ENCODE data around the gene SMIM28. TPM values are rescaled to one million over a fixed set of nuclear protein-coding genes. Genes with fewer than 3 reads are reported as not detected.

Gene SMIM28
- total RNA-seq, 2 donors from 2014 or later = not detected

DNA sequence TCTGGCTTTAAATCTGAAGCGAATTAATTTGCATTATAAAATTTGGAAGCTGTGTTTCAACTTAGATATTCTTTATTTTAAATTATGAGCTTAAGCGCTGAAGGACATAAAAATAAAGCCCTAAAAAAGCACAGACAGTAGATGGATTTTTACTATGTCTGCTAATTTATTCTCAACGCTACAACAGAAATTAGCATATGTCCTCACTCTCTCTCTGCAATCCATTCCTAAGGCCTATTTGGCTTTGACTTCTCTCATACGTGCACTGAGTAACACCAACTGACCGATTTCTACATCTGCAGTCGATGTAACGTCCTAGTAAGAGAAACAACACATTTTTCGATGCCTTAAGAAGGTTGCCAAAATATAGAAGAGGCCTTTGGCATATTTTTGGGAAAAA lies 50.0 kb downstream of the SMIM28 start:
- intact Hi-C loops (cut with DNase I) = loop anchor here (5.0 to 10.0 kb wide), 3 partner anchors 95 to 337 kb away; no protein-coding TSS in a partner anchor
- TF ChIP-seq POLR2A (IDR thresholded peaks at IDR 0.05) (no peak), POLR2AphosphoS5 (IDR thresholded peaks at IDR 0.05) (no peak)
- TF ChIP-seq, protein P1, sequence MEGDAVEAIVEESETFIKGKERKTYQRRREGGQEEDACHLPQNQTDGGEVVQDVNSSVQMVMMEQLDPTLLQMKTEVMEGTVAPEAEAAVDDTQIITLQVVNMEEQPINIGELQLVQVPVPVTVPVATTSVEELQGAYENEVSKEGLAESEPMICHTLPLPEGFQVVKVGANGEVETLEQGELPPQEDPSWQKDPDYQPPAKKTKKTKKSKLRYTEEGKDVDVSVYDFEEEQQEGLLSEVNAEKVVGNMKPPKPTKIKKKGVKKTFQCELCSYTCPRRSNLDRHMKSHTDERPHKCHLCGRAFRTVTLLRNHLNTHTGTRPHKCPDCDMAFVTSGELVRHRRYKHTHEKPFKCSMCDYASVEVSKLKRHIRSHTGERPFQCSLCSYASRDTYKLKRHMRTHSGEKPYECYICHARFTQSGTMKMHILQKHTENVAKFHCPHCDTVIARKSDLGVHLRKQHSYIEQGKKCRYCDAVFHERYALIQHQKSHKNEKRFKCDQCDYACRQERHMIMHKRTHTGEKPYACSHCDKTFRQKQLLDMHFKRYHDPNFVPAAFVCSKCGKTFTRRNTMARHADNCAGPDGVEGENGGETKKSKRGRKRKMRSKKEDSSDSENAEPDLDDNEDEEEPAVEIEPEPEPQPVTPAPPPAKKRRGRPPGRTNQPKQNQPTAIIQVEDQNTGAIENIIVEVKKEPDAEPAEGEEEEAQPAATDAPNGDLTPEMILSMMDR (IDR thresholded peaks at IDR 0.05) = no peak
- 91% methylated on average over 8 of the region's 8 CpGs for WGBS

DNA sequence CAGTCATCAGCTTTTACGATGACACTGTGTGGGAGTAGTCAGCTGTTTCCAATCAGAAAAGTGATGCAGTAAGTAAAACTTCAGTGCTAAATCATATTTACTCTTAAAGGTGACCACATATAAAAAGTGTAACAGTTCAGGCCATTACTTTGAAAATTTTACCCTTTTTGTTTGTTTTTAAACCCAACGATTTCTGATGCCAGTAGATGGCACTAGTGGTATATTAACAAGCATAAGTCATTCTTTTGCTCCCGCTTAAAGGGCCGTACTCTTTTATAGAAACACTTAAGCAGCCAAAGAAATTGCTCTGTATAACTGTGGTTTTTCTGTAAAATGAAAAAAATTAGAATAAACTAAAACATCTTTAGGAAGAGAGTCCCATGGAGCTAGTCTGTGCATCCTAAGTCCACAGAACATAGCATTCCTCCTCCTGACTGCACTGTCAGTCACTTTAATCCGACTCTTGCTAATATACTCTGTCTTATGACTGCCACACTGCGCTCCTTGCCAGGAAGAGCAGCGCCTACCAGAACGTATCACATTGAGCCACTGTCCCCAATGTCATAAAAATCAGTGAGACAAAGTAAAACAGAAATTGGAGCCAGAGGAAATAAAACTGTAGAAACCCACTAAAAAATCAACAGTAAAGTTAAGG lies 51.4 kb downstream of the SMIM28 start:
- DNase-seq (ENCODE audit: low spot score) = no peak
- H3K4me1 ChIP-seq (replicated peaks) = no peaks in the 10 kb centered on the region
- TF ChIP-seq, protein P1 (IDR thresholded peaks at IDR 0.05) = peak; percentile 34 to 79 (median 72)
- TF ChIP-seq POLR2AphosphoS5 (IDR thresholded peaks at IDR 0.05) = peak; percentile 11
- TF ChIP-seq POLR2A (IDR thresholded peaks at IDR 0.05) = no peak
- H3K36me3 ChIP-seq = no peaks in the 10 kb centered on the region
- intact Hi-C loops (cut with DNase I) = loop anchor here (5.0 to 10.0 kb wide), 3 partner anchors 93 to 336 kb away; no protein-coding TSS in a partner anchor
- H3K27me3 ChIP-seq (replicated peaks; ENCODE audit: insufficient read depth) = no peaks in the 10 kb centered on the region
- H3K27ac ChIP-seq = no peak overlapping the region
- WGBS = 22% methylated on average over 8 of the region's 8 CpGs
- no peaks in the 10 kb centered on the region for H3K9me3 ChIP-seq
- no peak overlapping the region for H3K4me3 ChIP-seq

More for the DNA sequence above, 50.0 kb downstream of the SMIM28 start:
- H3K9me3 ChIP-seq = no peaks in the 10 kb centered on the region
- H3K4me3 ChIP-seq = no peak overlapping the region
- no peaks in the 10 kb centered on the region for H3K4me1 ChIP-seq (replicated peaks)
- no peak for DNase-seq (ENCODE audit: low spot score)
- no peaks in the 10 kb centered on the region for H3K27me3 ChIP-seq (replicated peaks; ENCODE audit: insufficient read depth)
- H3K36me3 ChIP-seq = no peaks in the 10 kb centered on the region
- no peak overlapping the region for H3K27ac ChIP-seq

DNA sequence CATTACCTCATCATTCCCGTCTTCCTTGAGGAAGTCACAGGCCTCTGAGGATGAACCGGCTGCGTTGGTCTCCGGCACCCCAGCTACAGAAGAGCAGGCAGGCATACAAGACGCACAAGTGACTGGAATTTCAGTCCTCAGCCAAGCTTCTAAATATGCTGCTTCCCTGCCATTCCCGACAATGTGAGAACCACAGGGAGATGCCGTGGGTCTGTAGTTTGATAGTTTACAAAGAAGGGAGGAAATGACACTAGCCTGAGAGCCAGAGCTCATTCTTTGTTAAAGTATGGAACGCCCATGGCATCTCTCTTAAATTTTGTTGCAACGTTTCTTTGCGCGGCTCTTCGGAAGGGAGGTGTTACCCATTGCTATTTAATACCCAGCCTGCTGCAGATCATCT lies 52.1 kb downstream of the SMIM28 start:
- no peaks in the 10 kb centered on the region for H3K36me3 ChIP-seq
- intact Hi-C loops (cut with DNase I) = loop anchor here (5.0 to 10.0 kb wide), 3 partner anchors 93 to 335 kb away; no protein-coding TSS in a partner anchor
- no peak for DNase-seq (ENCODE audit: low spot score)
- no peak overlapping the region for H3K27ac ChIP-seq
- no peaks in the 10 kb centered on the region for H3K27me3 ChIP-seq (replicated peaks; ENCODE audit: insufficient read depth)
- H3K9me3 ChIP-seq = no peaks in the 10 kb centered on the region
- no peak overlapping the region for H3K4me3 ChIP-seq
- 66% methylated on average over 12 of the region's 12 CpGs for WGBS
- TF ChIP-seq POLR2AphosphoS5 (IDR thresholded peaks at IDR 0.05) = no peak
- no peak for TF ChIP-seq POLR2A (IDR thresholded peaks at IDR 0.05)
- TF ChIP-seq, protein P1 (IDR thresholded peaks at IDR 0.05) = no peak
- H3K4me1 ChIP-seq (replicated peaks) = no peaks in the 10 kb centered on the region

DNA sequence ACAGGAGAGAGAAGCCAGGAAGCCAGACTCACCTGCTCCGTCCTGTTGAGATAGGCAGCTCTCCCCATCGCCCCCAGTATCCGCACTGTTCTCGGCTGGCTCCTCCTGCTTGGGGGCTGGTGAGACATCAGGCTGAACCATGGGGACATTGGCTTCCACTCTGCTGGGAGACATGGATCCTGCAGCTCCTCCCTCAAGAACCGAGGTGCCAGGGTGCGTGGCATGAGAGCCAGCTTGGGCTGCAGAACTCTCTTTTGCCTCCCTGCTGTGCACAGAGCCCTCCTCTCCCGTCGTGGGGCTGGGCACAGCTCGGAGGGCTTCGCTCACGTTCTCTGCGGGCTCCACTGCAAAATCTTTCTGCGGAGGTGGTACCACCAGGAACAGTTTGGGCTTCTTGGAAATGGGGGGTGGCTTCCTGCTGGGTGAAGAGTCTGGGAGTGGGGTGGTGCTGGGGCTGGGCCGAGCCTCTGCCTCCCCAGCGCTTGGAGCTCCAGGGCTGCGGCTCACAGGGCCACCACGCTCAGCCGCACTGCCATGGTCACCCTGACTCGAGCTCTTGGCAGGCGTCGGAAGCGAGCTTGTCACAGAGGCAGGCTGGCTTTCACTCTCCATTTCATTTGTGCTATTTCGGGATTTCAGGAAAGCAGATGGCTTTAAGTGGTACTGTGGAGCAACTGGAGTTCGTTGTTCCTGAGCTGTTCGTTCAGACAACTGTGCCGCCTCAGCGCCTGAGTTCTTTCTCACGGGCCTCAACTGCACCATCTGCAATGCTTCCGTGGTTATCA lies 52.8 kb downstream of the SMIM28 start:
- intact Hi-C loops (cut with DNase I) = no loop called here
- no peak overlapping the region for H3K27ac ChIP-seq

More for the DNA sequence above, 52.8 kb downstream of the SMIM28 start:
- TF ChIP-seq, protein P1 (IDR thresholded peaks at IDR 0.05) = no peak
- TF ChIP-seq POLR2AphosphoS5 (IDR thresholded peaks at IDR 0.05) (no peak), POLR2A (IDR thresholded peaks at IDR 0.05) (no peak)
- Histone ChIP-seq H3K36me3 (no peaks in the 10 kb centered on the region), H3K9me3 (no peaks in the 10 kb centered on the region), H3K4me1 (replicated peaks) (no peaks in the 10 kb centered on the region), H3K27me3 (replicated peaks; ENCODE audit: insufficient read depth) (no peaks in the 10 kb centered on the region), H3K4me3 (no peak overlapping the region)
- DNase-seq (ENCODE audit: low spot score) = no peak
- WGBS = 94% methylated on average over 29 of the region's 29 CpGs
